CD14-positive monocyte (primary cell): ENCODE results near the gene FLAD1. TPM values are rescaled to one million over a fixed set of nuclear protein-coding genes. Genes with fewer than 3 reads are reported as not detected.

ENCODE experiments used
- DNase-seq, 3 donors: peaks; one replicate each; pipeline ENCODE4 v3.0.0-alpha.2; 2011 to 2022
- H2AFZ ChIP-seq: 2 replicates; pipeline ENCODE4 v1.6.0; 2012; ENCODE audit warnings: mild to moderate bottlenecking, low read depth, low read length, inconsistent platforms; ENCODE audit not compliant: insufficient read depth, poor library complexity, severe bottlenecking
- H3K27ac ChIP-seq, 2 donors: 1 replicate in 1 of 2; 2 replicates in 1 of 2; pipeline ENCODE4 v1.5.1; 2012 to 2013; ENCODE audit warnings: low read length in 2 of 2, control low read depth in 1 of 2, inconsistent platforms in 1 of 2, low read depth in 1 of 2, mild to moderate bottlenecking in 1 of 2
- H3K27me3 ChIP-seq, 2 donors: one replicate each; pipeline versions ENCODE4 v1.6.0 to v1.6.1; 2011 to 2013; ENCODE audit warnings: low read length in 2 of 2; ENCODE audit not compliant: control insufficient read depth in 2 of 2, insufficient read depth in 2 of 2
- H3K36me3 ChIP-seq, 2 donors: replicated peaks in 1 of 2; 1 replicate in 1 of 2; 2 replicates in 1 of 2; pipeline versions ENCODE4 v1.5.1 to v1.6.1; 2012 to 2013; ENCODE audit warnings: low read length in 2 of 2, control low read depth in 1 of 2, inconsistent platforms in 1 of 2, mild to moderate bottlenecking in 1 of 2; ENCODE audit not compliant: insufficient read depth in 2 of 2, control insufficient read depth in 1 of 2
- H3K4me1 ChIP-seq, 2 donors: 1 replicate in 1 of 2; 2 replicates in 1 of 2; pipeline versions ENCODE4 v1.5.1 to v1.6.1; 2012 to 2013; ENCODE audit warnings: low read length in 2 of 2, control low read depth in 1 of 2, inconsistent platforms in 1 of 2, mild to moderate bottlenecking in 1 of 2, moderate library complexity in 1 of 2; ENCODE audit not compliant: insufficient read depth in 2 of 2, control insufficient read depth in 1 of 2
- H3K4me2 ChIP-seq: replicated peaks from 2 replicates; pipeline ENCODE3; 2012; ENCODE audit warnings: low read length, moderate library complexity, mild to moderate bottlenecking; ENCODE audit not compliant: poor library complexity, severe bottlenecking; ENCODE audit errors: extremely low read depth
- H3K4me3 ChIP-seq, 3 experiments: fragments of 200-600 bp in 1 of 3; sonication (generic) in 1 of 3; replicated peaks in 1 of 3; 1 replicate in 2 of 3; 2 replicates in 1 of 3; pipeline ENCODE4 v1.5.1; 2011 to 2013; ENCODE audit warnings: low read length in 3 of 3, mild to moderate bottlenecking in 3 of 3, control low read depth in 2 of 3, low read depth in 2 of 3, inconsistent platforms in 1 of 3, moderate library complexity in 1 of 3
- H3K79me2 ChIP-seq: 2 replicates; pipeline ENCODE4 v1.6.0; 2012; ENCODE audit warnings: mild to moderate bottlenecking, control low read depth, inconsistent platforms, low read length, moderate library complexity; ENCODE audit not compliant: insufficient read depth
- H3K9ac ChIP-seq: 2 replicates; pipeline ENCODE4 v1.6.0; 2017; ENCODE audit warnings: low read length, mild to moderate bottlenecking; ENCODE audit not compliant: insufficient read depth, poor library complexity, severe bottlenecking
- H3K9me3 ChIP-seq, 2 donors: replicated peaks in 1 of 2; 1 replicate in 1 of 2; 2 replicates in 1 of 2; pipeline versions ENCODE4 v1.5.1 to v1.6.1; 2012 to 2013; ENCODE audit warnings: low read length in 2 of 2, control low read depth in 1 of 2; ENCODE audit not compliant: control insufficient read depth in 1 of 2, insufficient read depth in 1 of 2
- H4K20me1 ChIP-seq: 2 replicates; pipeline ENCODE4 v1.6.0; 2012; ENCODE audit warnings: mild to moderate bottlenecking, low read length, control low read depth, moderate library complexity; ENCODE audit not compliant: insufficient read depth
- H3K27ac Mint-ChIP-seq, 7 donors: one replicate each; pipeline ENCODE4 v1.8.0; 2020; ENCODE audit warnings: mild to moderate bottlenecking in 7 of 7, mixed read lengths in 7 of 7, moderate library complexity in 6 of 7, inconsistent platforms in 2 of 7
- H3K27me3 Mint-ChIP-seq, 3 donors: one replicate each; pipeline ENCODE4 v1.8.0; 2021 to 2022; ENCODE audit warnings: low read depth in 3 of 3, mild to moderate bottlenecking in 3 of 3, mixed read lengths in 3 of 3, moderate library complexity in 3 of 3, inconsistent platforms in 1 of 3
- H3K36me3 Mint-ChIP-seq, 2 donors: one replicate each; pipeline ENCODE4 v1.8.0; 2020; ENCODE audit warnings: mixed read lengths in 2 of 2, inconsistent platforms in 1 of 2, mild to moderate bottlenecking in 1 of 2
- H3K4me1 Mint-ChIP-seq: one replicate; pipeline ENCODE4 v1.8.0; 2020; ENCODE audit warnings: mild to moderate bottlenecking, mixed read lengths
- H3K4me3 Mint-ChIP-seq, 2 donors: one replicate each; pipeline ENCODE4 v1.8.0; 2020; ENCODE audit warnings: mild to moderate bottlenecking in 2 of 2, mixed read lengths in 2 of 2, moderate library complexity in 1 of 2
- H3K9me3 Mint-ChIP-seq, 7 donors: one replicate each; pipeline ENCODE4 v1.8.0; 2020 to 2022; ENCODE audit warnings: mixed read lengths in 7 of 7, mild to moderate bottlenecking in 6 of 7, moderate library complexity in 6 of 7, inconsistent platforms in 2 of 7
- whole genome bisulfite sequencing: methylation state at CpG from one replicate; pipeline ENCODE4 v1.1.5; 2013; ENCODE audit warnings: missing lambda C conversion rate; ENCODE audit not compliant: insufficient coverage; 5-methylcytosine and 5-hydroxymethylcytosine counted together
- intact Hi-C, 2 donors: fragments of 100-400 bp; cut with micrococcal nuclease; formaldehyde crosslinking; loops; one replicate each; pipeline versions ENCODE4 v1.15.0 to v1.15.1; 2023
- polyA plus RNA-seq, 3 donors: library from polyadenylated mRNA; depleted of rRNA in 1 of 3; unstranded in 2 of 3; stranded (reverse) in 1 of 3; fragments of 300-500 nt in 2 of 3; fragments of >200 nt in 1 of 3; fragmentation: Illumina TruSeq in 2 of 3; gene quantifications; 1 replicate in 2 of 3; 2 replicates in 1 of 3; pipeline ENCODE4 v1.2.3, GENCODE V29; 2012 to 2021
- TF ChIP-seq, protein P1 (sequence below): fragments of 200-600 bp; IDR thresholded peaks from one replicate; pipeline ENCODE4 v1.8.0; 2022; ENCODE audit warnings: antibody characterized with exemption, mild to moderate bottlenecking

FLAD1 gene
- polyA plus RNA-seq, 3 donors, result 31.5 to 41.6 (median 35.1) TPM

DNA sequence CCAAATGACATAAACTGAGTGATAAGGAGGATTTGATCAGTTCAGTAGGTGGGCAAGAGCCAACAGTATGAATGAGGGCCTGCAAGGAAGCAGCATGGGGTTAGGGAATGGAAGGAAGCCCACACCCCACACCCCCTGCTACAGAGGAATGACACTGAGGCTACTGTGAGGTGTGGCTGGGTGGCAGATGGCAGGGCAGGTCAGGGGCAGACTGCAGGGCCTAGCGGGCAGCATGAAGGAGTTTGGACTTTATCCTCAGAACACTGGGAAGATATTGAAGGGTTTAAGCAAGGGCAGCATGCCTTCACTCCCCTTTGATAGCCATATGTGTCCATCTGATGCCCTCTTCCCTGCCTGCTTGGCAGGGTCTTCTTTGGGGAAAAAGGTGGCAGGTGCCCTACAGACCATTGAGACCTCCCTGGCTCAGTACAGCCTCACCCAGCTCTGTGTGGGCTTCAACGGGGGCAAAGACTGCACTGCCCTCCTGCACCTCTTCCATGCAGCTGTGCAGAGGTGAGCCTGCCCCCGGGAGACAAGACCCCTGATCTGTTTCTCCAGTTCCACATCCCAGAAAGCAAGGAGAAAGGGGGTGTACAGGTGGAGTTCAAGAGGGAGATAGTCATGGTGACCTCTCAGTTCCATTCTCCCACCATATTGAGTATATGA, 6.2 kb downstream of the FLAD1 start:
- intact Hi-C loops, result no loop called here
- H3K4me1 Mint-ChIP-seq, result peaks cover 28% of the 10 kb centered on the region
- H3K27ac Mint-ChIP-seq, result peak overlapping the region in 1 of 7 donors; percentile 70
- H3K4me3 Mint-ChIP-seq, result no peak overlapping the region
- 80% methylated on average over 1 of the region's 3 CpGs for WGBS
- TF ChIP-seq, protein P1, sequence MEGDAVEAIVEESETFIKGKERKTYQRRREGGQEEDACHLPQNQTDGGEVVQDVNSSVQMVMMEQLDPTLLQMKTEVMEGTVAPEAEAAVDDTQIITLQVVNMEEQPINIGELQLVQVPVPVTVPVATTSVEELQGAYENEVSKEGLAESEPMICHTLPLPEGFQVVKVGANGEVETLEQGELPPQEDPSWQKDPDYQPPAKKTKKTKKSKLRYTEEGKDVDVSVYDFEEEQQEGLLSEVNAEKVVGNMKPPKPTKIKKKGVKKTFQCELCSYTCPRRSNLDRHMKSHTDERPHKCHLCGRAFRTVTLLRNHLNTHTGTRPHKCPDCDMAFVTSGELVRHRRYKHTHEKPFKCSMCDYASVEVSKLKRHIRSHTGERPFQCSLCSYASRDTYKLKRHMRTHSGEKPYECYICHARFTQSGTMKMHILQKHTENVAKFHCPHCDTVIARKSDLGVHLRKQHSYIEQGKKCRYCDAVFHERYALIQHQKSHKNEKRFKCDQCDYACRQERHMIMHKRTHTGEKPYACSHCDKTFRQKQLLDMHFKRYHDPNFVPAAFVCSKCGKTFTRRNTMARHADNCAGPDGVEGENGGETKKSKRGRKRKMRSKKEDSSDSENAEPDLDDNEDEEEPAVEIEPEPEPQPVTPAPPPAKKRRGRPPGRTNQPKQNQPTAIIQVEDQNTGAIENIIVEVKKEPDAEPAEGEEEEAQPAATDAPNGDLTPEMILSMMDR, result no peak
- no peak overlapping the region for H2AFZ ChIP-seq
- H3K9me3 Mint-ChIP-seq, result peaks cover 0 to 2% (median 0%) of the 10 kb centered on the region in 7 donors
- peaks cover 29% of the 10 kb centered on the region for H4K20me1 ChIP-seq
- no peak overlapping the region for H3K4me2 ChIP-seq
- H3K27me3 ChIP-seq, result no peaks in the 10 kb centered on the region
- peaks cover 31 to 49% of the 10 kb centered on the region in 2 donors for H3K36me3 Mint-ChIP-seq
- peak overlapping the region in 1 of 2 donors; percentile 23 for H3K27ac ChIP-seq
- no peaks in the 10 kb centered on the region for H3K9me3 ChIP-seq
- H3K9ac ChIP-seq, result no peak overlapping the region
- no peak overlapping the region for H3K4me3 ChIP-seq
- peaks cover 3 to 10% of the 10 kb centered on the region in 2 donors for H3K4me1 ChIP-seq
- H3K27me3 Mint-ChIP-seq, result peaks cover 0 to 2% (median 0%) of the 10 kb centered on the region in 3 donors
- peaks cover 30 to 38% of the 10 kb centered on the region in 2 donors for H3K36me3 ChIP-seq
- DNase-seq, result no peak
- peaks cover 44% of the 10 kb centered on the region for H3K79me2 ChIP-seq

DNA sequence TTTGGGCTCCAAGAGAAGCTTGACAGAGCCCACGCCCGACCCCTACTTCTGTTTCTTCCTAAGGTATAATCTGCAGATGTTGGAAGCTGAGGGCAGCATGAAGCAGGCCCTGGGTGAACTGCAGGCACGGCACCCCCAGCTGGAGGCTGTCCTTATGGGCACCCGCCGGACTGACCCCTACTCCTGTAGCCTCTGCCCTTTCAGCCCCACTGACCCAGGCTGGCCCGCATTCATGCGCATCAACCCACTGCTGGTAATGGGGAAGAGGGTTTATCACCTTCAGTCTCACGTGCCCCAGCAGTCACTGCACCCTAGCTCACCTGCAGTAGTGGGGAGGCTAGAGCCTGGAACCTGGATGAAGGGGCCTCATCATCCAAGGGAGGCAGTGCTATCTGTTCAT, 7.1 kb downstream of the FLAD1 start:
- no peak overlapping the region for H3K27ac Mint-ChIP-seq
- H4K20me1 ChIP-seq, result peaks cover 29% of the 10 kb centered on the region
- intact Hi-C loops, result no loop called here
- no CpG with 5 or more reads among the region's 8 CpGs for WGBS
- H3K36me3 Mint-ChIP-seq, result peaks cover 31 to 49% of the 10 kb centered on the region in 2 donors
- H3K27ac ChIP-seq, result no peak overlapping the region
- no peaks in the 10 kb centered on the region for H3K9me3 ChIP-seq
- H3K4me2 ChIP-seq, result no peak overlapping the region
- H3K9me3 Mint-ChIP-seq, result peaks cover 0 to 2% (median 0%) of the 10 kb centered on the region in 7 donors
- peaks cover 37% of the 10 kb centered on the region for H3K4me1 Mint-ChIP-seq
- no peak overlapping the region for H3K4me3 ChIP-seq
- H3K9ac ChIP-seq, result no peak overlapping the region
- TF ChIP-seq, protein P1, result no peak
- peaks cover 30 to 38% of the 10 kb centered on the region in 2 donors for H3K36me3 ChIP-seq
- no peaks in the 10 kb centered on the region for H3K27me3 ChIP-seq
- H3K27me3 Mint-ChIP-seq, result peaks cover 0 to 2% (median 2%) of the 10 kb centered on the region in 3 donors
- no peak overlapping the region for H2AFZ ChIP-seq
- no peak overlapping the region for H3K4me3 Mint-ChIP-seq
- peaks cover 34% of the 10 kb centered on the region for H3K79me2 ChIP-seq
- peaks cover 10 to 12% of the 10 kb centered on the region in 2 donors for H3K4me1 ChIP-seq
- no peak for DNase-seq
